ENCODE data around the gene HSD17B8. TPM values are rescaled to one million over a fixed set of nuclear protein-coding genes. Genes with fewer than 3 reads are reported as not detected.
"Not testable (repeated sequence)": the region's sequence is repeated elsewhere in the genome, so short reads cannot be mapped to it uniquely, and the experiment has no call there.

The HSD17B8 gene
- total RNA-seq, 1 donor from 2014 or later = 40.3 TPM

GRCh38 chr6:33205191-33206026 lies 954 bp downstream of the HSD17B8 start:
- ATAC-seq = no peak
- DNase-seq (ENCODE audit: low spot score) = no peak

GRCh38 chr6:33206027-33206863 lies 1.8 kb downstream of the HSD17B8 start:
- DNase-seq (ENCODE audit: low spot score) = no peak
- no peak for ATAC-seq

- ATAC-seq (no peak), DNase-seq (ENCODE audit: low spot score) (no peak)
These were observed 2.6 kb downstream of the HSD17B8 start for GRCh38 chr6:33206864-33207551.

- ATAC-seq (peak; percentile 6), DNase-seq (ENCODE audit: low spot score) (no peak)
These were observed 3.2 kb downstream of the HSD17B8 start for GRCh38 chr6:33207552-33208090.

- DNase-seq (ENCODE audit: low spot score) = peak; percentile 85
- peak; percentile 73 for ATAC-seq
These were observed 3.9 kb downstream of the HSD17B8 start, which contains the start of gene RING1 for GRCh38 chr6:33208091-33208967. Gene RING1, plus strand, starts transcription at chr6:33208500. Its CDS starts 323 bp downstream, at chr6:33208823.

- DNase-seq (ENCODE audit: low spot score) (no peak), ATAC-seq (no peak)
These were observed 5.4 kb downstream of the HSD17B8 start for GRCh38 chr6:33209856-33210255.

GRCh38 chr6:33211136-33211535 lies 6.7 kb downstream of the HSD17B8 start:
- ATAC-seq (no peak), DNase-seq (ENCODE audit: low spot score) (no peak)

- no peak for ATAC-seq
These were observed 7.4 kb downstream of the HSD17B8 start for GRCh38 chr6:33211666-33212422.

GRCh38 chr6:33212857-33213165 lies 8.4 kb downstream of the HSD17B8 start:
- ATAC-seq = no peak
- DNase-seq (ENCODE audit: low spot score) = no peak

More at GRCh38 chr6:33211666-33212422, 7.4 kb downstream of the HSD17B8 start:
- no peak for DNase-seq (ENCODE audit: low spot score)

GRCh38 chr6:33213166-33213988 lies 8.9 kb downstream of the HSD17B8 start:
- DNase-seq (ENCODE audit: low spot score) (no peak), ATAC-seq (peak; percentile 19)

GRCh38 chr6:33213989-33214335 lies 9.5 kb downstream of the HSD17B8 start:
- ATAC-seq = no peak
- DNase-seq (ENCODE audit: low spot score) = no peak

GRCh38 chr6:33215271-33216116 lies 11.0 kb downstream of the HSD17B8 start:
- DNase-seq (ENCODE audit: low spot score) = no peak
- ATAC-seq = no peak

GRCh38 chr6:33216117-33216649 lies 11.7 kb downstream of the HSD17B8 start:
- no peak for DNase-seq (ENCODE audit: low spot score)
- no peak for ATAC-seq

- DNase-seq (ENCODE audit: low spot score) (no peak), ATAC-seq (no peak)
These were observed 12.8 kb downstream of the HSD17B8 start for GRCh38 chr6:33217246-33217645.

GRCh38 chr6:33217681-33218080 lies 13.2 kb downstream of the HSD17B8 start:
- DNase-seq (ENCODE audit: low spot score) (no peak), ATAC-seq (no peak)

GRCh38 chr6:33226503-33227120 lies 22.2 kb downstream of the HSD17B8 start:
- not testable (repeated sequence) for ATAC-seq; DNase-seq (ENCODE audit: low spot score)

- DNase-seq (ENCODE audit: low spot score) = no peak
- ATAC-seq = no peak
These were observed 30.8 kb downstream of the HSD17B8 start for GRCh38 chr6:33235221-33235634.
